GM23248 (cell line): Measurements from ENCODE around the gene FKRP. TPM values are rescaled to one million over a fixed set of nuclear protein-coding genes. Genes with fewer than 3 reads are reported as not detected.

Source experiments
- DNase-seq: peaks from one replicate; pipeline ENCODE4 v3.0.0-alpha.2; 2015
- H2AFZ ChIP-seq: fragments of 200-600 bp; sonication (generic); 2 replicates; pipeline ENCODE4 v1.6.1; 2016; ENCODE audit warnings: antibody characterized with exemption
- H3F3A ChIP-seq: fragments of 200-600 bp; sonication (generic); 2 replicates; pipeline ENCODE4 v1.6.1; 2016; ENCODE audit warnings: mild to moderate bottlenecking, antibody characterized with exemption, mixed run types; ENCODE audit not compliant: insufficient read depth
- H3K27ac ChIP-seq: fragments of 200-600 bp; sonication (generic); 2 replicates; pipeline ENCODE4 v1.5.1; 2016; ENCODE audit warnings: mild to moderate bottlenecking
- H3K27me3 ChIP-seq: fragments of 200-600 bp; sonication (generic); replicated peaks from 2 replicates; pipeline ENCODE4 v1.6.1; 2016; ENCODE audit warnings: mild to moderate bottlenecking; ENCODE audit not compliant: insufficient read depth
- H3K36me3 ChIP-seq: fragments of 200-600 bp; sonication (generic); 2 replicates; pipeline ENCODE4 v1.6.1; 2016; ENCODE audit warnings: low read depth, mild to moderate bottlenecking
- H3K4me1 ChIP-seq: fragments of 200-600 bp; sonication (generic); 2 replicates; pipeline ENCODE4 v1.6.1; 2016; ENCODE audit warnings: mild to moderate bottlenecking; ENCODE audit not compliant: insufficient read depth
- H3K4me2 ChIP-seq: fragments of 200-600 bp; sonication (generic); one replicate; pipeline ENCODE4 v1.6.1; 2016; ENCODE audit warnings: mild to moderate bottlenecking; ENCODE audit not compliant: unreplicated experiment
- H3K4me3 ChIP-seq: fragments of 200-600 bp; sonication (generic); 2 replicates; pipeline ENCODE4 v1.5.1; 2016; ENCODE audit warnings: mild to moderate bottlenecking
- H3K79me2 ChIP-seq: fragments of 200-600 bp; sonication (generic); 2 replicates; pipeline ENCODE4 v1.6.1; 2016; ENCODE audit warnings: mild to moderate bottlenecking; ENCODE audit not compliant: insufficient read depth
- H3K9ac ChIP-seq: fragments of 200-600 bp; sonication (generic); 2 replicates; pipeline ENCODE4 v1.6.1; 2016; ENCODE audit warnings: mild to moderate bottlenecking
- H3K9me2 ChIP-seq: fragments of 200-600 bp; sonication (generic); 2 replicates; pipeline ENCODE4 v1.6.1; 2016; ENCODE audit warnings: mixed run types, mild to moderate bottlenecking, moderate library complexity; ENCODE audit not compliant: insufficient read depth
- H3K9me3 ChIP-seq: fragments of 200-600 bp; sonication (generic); one replicate; pipeline ENCODE4 v1.6.1; 2017; ENCODE audit warnings: low read depth
- H4K20me1 ChIP-seq: fragments of 200-600 bp; sonication (generic); 2 replicates; pipeline ENCODE4 v1.6.0; 2016; ENCODE audit not compliant: insufficient read depth
- EZH2 ChIP-seq: fragments of 200-600 bp; sonication (generic); IDR thresholded peaks from 2 replicates; pipeline ENCODE4 v1.6.1; 2018; ENCODE audit warnings: antibody characterized with exemption, mild to moderate bottlenecking; ENCODE audit not compliant: insufficient read depth, poor library complexity, severe bottlenecking
- EZH2phosphoT487 ChIP-seq: fragments of 200-600 bp; sonication (generic); IDR thresholded peaks from 2 replicates; pipeline ENCODE4 v1.6.1; 2018; ENCODE audit warnings: antibody characterized with exemption, moderate library complexity, mild to moderate bottlenecking, low read depth; ENCODE audit not compliant: insufficient read depth
- WGBS, 2 experiments: methylation state at CpG; one replicate each; pipeline ENCODE4 v1.1.6; 2015 to 2017; ENCODE audit warnings: low lambda C conversion rate in 2 of 2, low coverage in 1 of 2; ENCODE audit errors: missing lambda C conversion rate in 2 of 2; 5-methylcytosine and 5-hydroxymethylcytosine counted together
- in situ Hi-C: fragments of 300-500 bp; cut with MboI; formaldehyde crosslinking; loops from 2 replicates; pipeline ENCODE4 v1.15.0; 2020
- polyA plus RNA-seq: library from polyadenylated mRNA; unstranded; fragments of >200 nt; fragmentation: Nextera tagmentation; extraction: Ambion mirVana; gene quantifications from 2 replicates; pipeline ENCODE4 v1.2.1, GENCODE V29; 2016
- total RNA-seq: library from RNA; depleted of rRNA; stranded (reverse); fragments of >200 nt; shearing (Covaris generic); gene quantifications from 2 replicates; pipeline ENCODE4 v1.2.3, GENCODE V29; 2014

FKRP gene
- total and polyA plus RNA-seq, 2 experiments from 2014 or later = 15.0 to 41.5 TPM

- Histone ChIP-seq H3K36me3 (peaks cover 5% of the 10 kb centered on the region; the same call in 1 of the 2 replicates), H3K27me3 (no peaks in the 10 kb centered on the region), H2AFZ (no peak overlapping the region), H3K4me3 (no peak overlapping the region), H3K9me2 (no peaks in the 10 kb centered on the region), H3K4me2 (no peak overlapping the region), H3K27ac (no peak overlapping the region), H3K79me2 (peaks cover 5% of the 10 kb centered on the region), H3K9me3 (no peaks in the 10 kb centered on the region), H3K9ac (no peak overlapping the region), H3F3A (no peaks in the 10 kb centered on the region), H3K4me1 (no peaks in the 10 kb centered on the region), H4K20me1 (no peaks in the 10 kb centered on the region)
- 82 to 84% methylated on average over 20 of the region's 20 CpGs for WGBS, 2 experiments
- no peak for TF ChIP-seq EZH2
- TF ChIP-seq EZH2phosphoT487 = no peak
- no peak for DNase-seq
- in situ Hi-C loops = no loop called here
These were observed 21.4 kb upstream of the FKRP start for GRCh38 chr19:46724468-46724867.

GRCh38 chr19:46725036-46725820 is 20.6 kb upstream of the FKRP start:
- Histone ChIP-seq H2AFZ (no peak overlapping the region), H3K27ac (no peak overlapping the region), H3K27me3 (no peaks in the 10 kb centered on the region), H3K9me2 (no peaks in the 10 kb centered on the region), H3K4me2 (no peak overlapping the region), H3K36me3 (peaks cover 5% of the 10 kb centered on the region; the same call in 1 of the 2 replicates), H3K9me3 (no peaks in the 10 kb centered on the region), H3K9ac (no peak overlapping the region), H3K79me2 (peaks cover 5% of the 10 kb centered on the region), H3K4me1 (no peaks in the 10 kb centered on the region), H4K20me1 (no peaks in the 10 kb centered on the region), H3F3A (no peaks in the 10 kb centered on the region), H3K4me3 (no peak overlapping the region)
- DNase-seq = no peak
- in situ Hi-C loops = no loop called here
- TF ChIP-seq EZH2 = no peak
- TF ChIP-seq EZH2phosphoT487 = no peak
- WGBS, 2 experiments = 93% methylated on average over 24 to 25 of the region's 26 CpGs

GRCh38 chr19:46725859-46726393 is 19.9 kb upstream of the FKRP start:
- TF ChIP-seq EZH2 (no peak), EZH2phosphoT487 (no peak)
- H3K9me3 ChIP-seq = no peaks in the 10 kb centered on the region
- no peak overlapping the region for H2AFZ ChIP-seq
- 85 to 88% methylated on average over 9 of the region's 9 CpGs for WGBS, 2 experiments
- H3K4me3 ChIP-seq = no peak overlapping the region
- no peaks in the 10 kb centered on the region for H3F3A ChIP-seq
- in situ Hi-C loops = no loop called here
- peaks cover 5% of the 10 kb centered on the region for H3K79me2 ChIP-seq
- no peak for DNase-seq
- no peak overlapping the region for H3K27ac ChIP-seq
- no peaks in the 10 kb centered on the region for H4K20me1 ChIP-seq
- H3K4me1 ChIP-seq = peaks cover 3% of the 10 kb centered on the region; the same call in 1 of the 2 replicates
- H3K4me2 ChIP-seq = no peak overlapping the region
- H3K27me3 ChIP-seq = no peaks in the 10 kb centered on the region
- peaks cover 5% of the 10 kb centered on the region; the same call in 1 of the 2 replicates for H3K36me3 ChIP-seq
- H3K9me2 ChIP-seq = no peaks in the 10 kb centered on the region
- no peak overlapping the region for H3K9ac ChIP-seq

- no peaks in the 10 kb centered on the region for H4K20me1 ChIP-seq
- H3K36me3 ChIP-seq = peaks cover 5% of the 10 kb centered on the region; the same call in 1 of the 2 replicates
- peaks cover 8% of the 10 kb centered on the region for H3K79me2 ChIP-seq
- no peaks in the 10 kb centered on the region for H3K27me3 ChIP-seq
- H3K27ac ChIP-seq = no peak overlapping the region
- no peak overlapping the region for H3K4me2 ChIP-seq
- no peak for TF ChIP-seq EZH2phosphoT487
- no peak for TF ChIP-seq EZH2
- DNase-seq = no peak
- H3K9ac ChIP-seq = no peak overlapping the region
- H3K4me1 ChIP-seq = peaks cover 8% of the 10 kb centered on the region
- H3K9me2 ChIP-seq = no peaks in the 10 kb centered on the region
- H2AFZ ChIP-seq = no peak overlapping the region
- in situ Hi-C loops = no loop called here
- H3F3A ChIP-seq = peaks cover 3% of the 10 kb centered on the region; the same call in 1 of the 2 replicates
- H3K4me3 ChIP-seq = no peak overlapping the region
- no peaks in the 10 kb centered on the region for H3K9me3 ChIP-seq
- WGBS, 2 experiments = 91% methylated on average over 10 of the region's 10 CpGs
These were observed 19.3 kb upstream of the FKRP start for GRCh38 chr19:46726551-46726950.
